Thoracic aorta (tissue), 2 donors: ENCODE data around the gene CCDC92. TPM values are rescaled to one million over a fixed set of nuclear protein-coding genes. Genes with fewer than 3 reads are reported as not detected.

Experiments used
- ATAC-seq: fragments of 150-250 bp; one replicate; pipeline ENCODE4 v1.8.0; 2017; ENCODE audit warnings: low read depth; ENCODE audit not compliant: insufficient number of reproducible peaks, low FRiP score
- DNase-seq: peaks from one replicate; pipeline ENCODE4 v3.0.0-alpha.2; 2020; ENCODE audit warnings: low spot score
- H3K27ac ChIP-seq, 2 donors: fragments of 200-600 bp; sonication (generic); 1 replicate in 1 of 2; 2 replicates in 1 of 2; pipeline ENCODE4 v1.5.1; 2016; ENCODE audit warnings: mild to moderate bottlenecking in 2 of 2, moderate library complexity in 2 of 2
- H3K27me3 ChIP-seq: fragments of 200-600 bp; sonication (generic); replicated peaks from 2 replicates; pipeline ENCODE4 v1.6.0; 2016; ENCODE audit warnings: mild to moderate bottlenecking; ENCODE audit not compliant: insufficient read depth
- H3K36me3 ChIP-seq: fragments of 200-600 bp; sonication (generic); one replicate; pipeline ENCODE4 v1.5.1; 2016
- H3K4me1 ChIP-seq, 2 donors: fragments of 200-600 bp; sonication (generic); 1 replicate in 1 of 2; 2 replicates in 1 of 2; pipeline versions ENCODE4 v1.5.1 to v1.6.0; 2016; ENCODE audit warnings: low read depth in 2 of 2, mild to moderate bottlenecking in 1 of 2; ENCODE audit not compliant: control insufficient read depth in 1 of 2
- H3K4me3 ChIP-seq: fragments of 200-600 bp; sonication (generic); 2 replicates; pipeline ENCODE4 v1.5.1; 2016; ENCODE audit warnings: mild to moderate bottlenecking
- H3K9me3 ChIP-seq: fragments of 200-600 bp; sonication (generic); 2 replicates; pipeline ENCODE4 v1.5.1; 2016
- CTCF ChIP-seq: fragments of 200-600 bp; sonication (generic); IDR thresholded peaks from one replicate; pipeline ENCODE4 v1.5.1; 2019; ENCODE audit warnings: antibody characterized with exemption
- total RNA-seq, 2 donors: library from RNA; depleted of rRNA; stranded (reverse); fragments of >200 nt; gene quantifications; one replicate each; pipeline versions ENCODE4 v1.1.0 to v1.2.3, GENCODE V29; 2016

Gene CCDC92
- total RNA-seq, 2 donors from 2014 or later = 34.4 to 58.9 TPM

DNA sequence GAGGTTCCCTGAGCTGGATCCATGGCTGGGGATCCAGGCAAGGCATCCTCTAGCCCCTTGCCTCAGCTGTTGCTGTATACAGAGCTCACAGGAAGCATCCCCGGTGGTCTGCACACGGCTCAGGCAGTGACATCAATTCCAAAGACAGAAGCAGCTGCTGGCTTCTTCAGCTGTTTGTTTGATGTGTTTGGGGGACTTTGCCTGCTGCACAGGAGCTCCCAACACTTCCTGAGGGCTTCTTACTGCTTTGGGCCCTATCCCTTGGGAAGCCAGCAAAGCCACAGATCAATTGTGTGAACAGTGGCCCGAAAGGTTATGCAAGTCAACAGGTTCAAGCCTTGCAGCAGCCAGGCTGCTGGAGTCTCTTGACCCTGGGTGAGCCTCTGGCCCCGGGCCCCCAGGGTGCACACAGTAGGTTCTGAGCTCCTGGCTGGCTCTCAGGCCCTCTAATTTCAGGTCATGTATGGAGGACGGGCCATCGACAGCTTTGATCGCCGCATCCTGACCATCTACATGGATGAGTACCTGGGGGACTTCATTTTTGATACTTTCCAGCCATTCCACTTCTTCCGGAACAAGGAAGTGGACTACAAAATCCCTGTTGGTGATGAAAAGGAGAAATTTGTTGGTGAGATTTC is 42.6 kb downstream of the CCDC92 start:
- ATAC-seq (no peak), DNase-seq (no peak)
- H3K4me3 ChIP-seq = no peak overlapping the region
- no peaks in the 10 kb centered on the region for H3K36me3 ChIP-seq
- no peaks in the 10 kb centered on the region for H3K4me1 ChIP-seq
- H3K27ac ChIP-seq = no peak overlapping the region
- H3K9me3 ChIP-seq = no peaks in the 10 kb centered on the region
- H3K27me3 ChIP-seq = no peaks in the 10 kb centered on the region
- no peak for TF ChIP-seq CTCF

DNA sequence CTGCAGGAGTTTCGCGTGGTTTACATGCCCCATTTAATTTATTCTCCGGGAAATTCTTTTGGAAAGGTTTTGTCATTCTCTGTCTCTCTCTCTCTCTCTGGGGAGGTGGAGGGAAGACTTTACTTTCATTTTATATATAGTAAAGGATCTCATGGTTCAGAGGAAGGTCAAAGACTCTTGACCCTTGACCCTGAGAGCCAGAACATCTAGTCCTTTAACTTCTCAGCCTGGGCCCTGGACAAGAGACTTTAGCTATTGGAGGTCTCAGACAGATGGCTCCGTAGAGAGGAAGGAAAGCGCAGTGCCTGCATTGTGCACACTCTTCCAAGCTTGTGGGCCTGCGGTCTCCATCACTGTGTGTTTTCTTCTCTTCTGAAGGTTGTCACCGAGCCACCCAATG is 43.7 kb downstream of the CCDC92 start:
- no peak overlapping the region for H3K4me3 ChIP-seq
- no peaks in the 10 kb centered on the region for H3K27me3 ChIP-seq
- no peak overlapping the region for H3K27ac ChIP-seq
- ATAC-seq (no peak), DNase-seq (no peak)
- no peaks in the 10 kb centered on the region for H3K4me1 ChIP-seq
- TF ChIP-seq CTCF = no peak
- H3K9me3 ChIP-seq = no peaks in the 10 kb centered on the region
- no peaks in the 10 kb centered on the region for H3K36me3 ChIP-seq

- no peak for TF ChIP-seq CTCF
- no peaks in the 10 kb centered on the region for H3K4me1 ChIP-seq
- H3K36me3 ChIP-seq = no peaks in the 10 kb centered on the region
- H3K27me3 ChIP-seq = no peaks in the 10 kb centered on the region
- no peak overlapping the region for H3K27ac ChIP-seq
- H3K9me3 ChIP-seq = no peaks in the 10 kb centered on the region
- no peak for ATAC-seq
- DNase-seq = no peak
- no peak overlapping the region for H3K4me3 ChIP-seq
These were observed 44.3 kb downstream of the CCDC92 start for GRCh38 chr12:123928274-123928865.

- Histone ChIP-seq H3K9me3 (no peaks in the 10 kb centered on the region), H3K36me3 (no peaks in the 10 kb centered on the region), H3K27ac (no peak overlapping the region), H3K27me3 (no peaks in the 10 kb centered on the region), H3K4me3 (no peak overlapping the region), H3K4me1 (no peaks in the 10 kb centered on the region)
- DNase-seq (no peak), ATAC-seq (no peak)
- no peak for TF ChIP-seq CTCF
These were observed 48.1 kb downstream of the CCDC92 start for GRCh38 chr12:123924539-123924938.

DNA sequence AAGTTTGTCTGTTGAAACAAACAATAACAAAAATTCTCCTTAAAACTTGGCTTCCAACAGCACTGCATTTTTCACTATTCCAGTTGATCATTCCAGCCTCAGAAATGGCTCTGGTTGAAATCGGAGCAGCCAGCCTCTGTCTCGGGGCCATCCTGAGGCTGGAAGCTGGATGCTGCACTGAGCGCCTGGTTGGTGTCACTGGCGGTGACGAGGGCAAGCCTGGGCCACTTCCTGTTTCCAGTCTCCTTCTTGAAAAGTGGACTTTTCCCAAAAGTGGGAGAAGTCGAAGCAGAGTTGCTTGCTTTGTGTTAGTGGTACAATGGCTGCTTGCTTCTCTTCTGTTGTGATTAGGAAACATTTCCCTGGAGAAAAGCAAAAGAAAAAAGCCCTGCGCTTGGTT is 48.7 kb downstream of the CCDC92 start:
- TF ChIP-seq CTCF = no peak
- Histone ChIP-seq H3K4me3 (no peak overlapping the region), H3K36me3 (no peaks in the 10 kb centered on the region), H3K9me3 (no peaks in the 10 kb centered on the region), H3K27me3 (no peaks in the 10 kb centered on the region), H3K27ac (no peak overlapping the region), H3K4me1 (no peaks in the 10 kb centered on the region)
- ATAC-seq (no peak), DNase-seq (no peak)
